ENCODE results near the gene PPP2R2B.

The PPP2R2B gene

DNA sequence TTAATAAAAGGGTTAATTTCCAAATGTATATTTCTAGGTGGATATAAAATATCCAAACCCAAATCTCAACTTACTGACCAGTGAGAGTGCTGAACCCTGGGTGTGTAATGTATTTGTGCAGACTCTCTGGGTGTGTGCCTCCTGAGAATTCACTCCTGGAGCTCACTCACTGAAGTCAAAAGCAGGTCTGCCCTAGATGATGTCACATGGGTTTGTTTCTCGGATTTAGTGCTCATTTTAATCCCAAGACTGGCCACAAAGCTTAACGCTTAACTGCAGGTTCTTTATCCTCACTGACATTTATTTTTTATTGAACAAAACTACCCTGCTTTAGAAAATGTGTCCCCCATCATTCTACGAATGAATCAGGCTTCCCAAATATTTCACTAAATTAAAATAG, 179.4 kb downstream of the PPP2R2B start:
- no peak for DNase-seq (ENCODE audit: low read depth)

DNA sequence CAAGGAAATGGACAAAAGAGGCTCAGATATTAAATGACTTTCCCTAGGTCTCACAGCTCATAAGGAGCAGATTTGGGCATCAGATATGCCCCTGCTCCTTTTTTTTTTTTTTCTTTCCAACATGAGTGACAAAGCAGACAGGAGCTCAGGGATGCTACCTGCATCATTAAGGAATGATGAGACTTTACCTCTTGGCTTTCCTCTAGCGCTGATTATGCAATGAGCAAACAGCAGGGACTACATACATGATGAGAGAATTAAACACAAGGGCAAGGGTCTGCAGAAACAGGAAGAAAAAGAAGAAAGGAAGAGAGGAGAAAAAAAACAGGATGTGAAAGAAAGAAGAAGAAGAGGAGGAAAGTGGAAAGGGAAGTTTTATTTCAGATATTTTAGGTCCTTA, 179.9 kb downstream of the PPP2R2B start:
- DNase-seq (ENCODE audit: low read depth) = no peak

DNA sequence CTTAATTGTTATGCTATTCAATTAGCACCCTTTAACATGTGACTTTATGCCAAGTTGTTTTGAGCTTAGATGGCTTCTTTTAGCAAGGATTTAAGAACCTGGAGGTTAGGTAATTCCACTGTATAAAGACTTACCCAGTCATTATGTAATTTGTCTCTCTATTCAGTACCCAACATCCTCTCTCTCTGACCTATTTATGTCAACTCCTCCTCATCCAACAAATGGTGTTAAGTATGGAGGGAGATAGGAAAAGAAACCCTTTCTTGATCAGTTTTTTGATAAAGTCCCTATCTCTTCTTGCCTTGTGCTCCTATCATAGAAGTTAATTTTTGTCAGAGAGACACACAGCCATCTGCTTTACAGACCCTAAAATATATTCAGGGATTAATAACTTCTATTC, 181.3 kb downstream of the PPP2R2B start:
- DNase-seq (ENCODE audit: low read depth) = no peak

DNA sequence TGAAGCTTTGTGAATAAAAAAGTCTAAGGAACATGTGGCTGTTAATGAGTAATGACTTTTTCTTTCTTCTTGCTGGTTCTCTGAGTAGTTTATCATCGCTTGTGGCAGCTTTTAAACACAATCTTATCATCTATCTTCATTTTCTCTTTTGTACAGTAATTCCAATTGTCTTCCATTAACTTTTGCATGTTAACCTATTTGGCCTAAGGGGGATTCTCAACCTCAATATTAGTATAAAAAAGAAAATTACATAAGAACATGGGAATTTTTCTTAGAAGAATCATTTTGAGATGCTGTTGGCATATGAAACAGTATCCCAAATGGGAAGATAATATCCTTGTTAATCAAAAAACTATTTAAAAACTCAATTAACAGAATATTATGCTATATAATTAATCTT, 182.9 kb downstream of the PPP2R2B start:
- DNase-seq (ENCODE audit: low read depth) = no peak

DNA sequence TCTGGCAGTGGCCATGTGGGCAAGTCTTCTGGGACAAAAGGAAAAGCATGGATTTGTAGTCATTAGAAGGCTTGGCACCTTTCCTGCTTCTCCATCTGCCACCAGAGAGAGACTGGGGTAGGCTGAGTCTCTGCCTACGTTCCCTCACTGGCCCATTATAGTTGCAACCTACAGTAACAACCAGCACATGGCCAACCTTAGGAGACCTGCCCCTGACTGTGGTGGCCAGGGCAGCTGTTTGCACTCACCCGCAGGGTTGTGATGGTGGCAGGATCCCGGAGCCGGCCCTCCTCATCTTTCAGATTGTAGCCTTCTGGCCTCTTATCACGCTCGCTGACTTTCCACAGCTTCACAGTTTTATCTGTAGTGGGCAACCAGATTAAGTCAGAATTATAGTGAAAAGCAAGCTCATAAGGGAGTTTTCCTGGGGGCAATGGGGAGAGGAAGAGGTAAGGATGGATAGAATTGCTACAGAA, 187.6 kb downstream of the PPP2R2B start:
- no peak for DNase-seq (ENCODE audit: low read depth)

DNA sequence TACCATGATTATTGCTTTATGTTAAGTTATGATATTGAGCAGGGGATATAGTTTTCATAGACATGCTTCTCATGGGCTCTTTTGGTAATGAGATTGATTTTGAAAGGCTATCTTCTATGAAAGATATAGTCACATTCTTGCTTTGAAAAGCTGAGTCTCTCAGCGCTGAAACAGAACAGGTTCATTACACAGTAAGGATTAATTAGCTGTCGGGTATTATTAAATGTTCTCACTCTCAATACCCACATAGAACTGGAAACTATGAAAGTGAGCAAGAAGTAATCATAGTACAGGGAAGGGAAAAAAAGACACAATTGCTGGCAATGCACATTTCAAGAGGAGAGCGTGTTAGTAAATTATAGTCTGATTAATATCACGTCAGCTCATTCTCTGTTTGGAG, 190.9 kb downstream of the PPP2R2B start:
- no peak for DNase-seq (ENCODE audit: low read depth)

DNA sequence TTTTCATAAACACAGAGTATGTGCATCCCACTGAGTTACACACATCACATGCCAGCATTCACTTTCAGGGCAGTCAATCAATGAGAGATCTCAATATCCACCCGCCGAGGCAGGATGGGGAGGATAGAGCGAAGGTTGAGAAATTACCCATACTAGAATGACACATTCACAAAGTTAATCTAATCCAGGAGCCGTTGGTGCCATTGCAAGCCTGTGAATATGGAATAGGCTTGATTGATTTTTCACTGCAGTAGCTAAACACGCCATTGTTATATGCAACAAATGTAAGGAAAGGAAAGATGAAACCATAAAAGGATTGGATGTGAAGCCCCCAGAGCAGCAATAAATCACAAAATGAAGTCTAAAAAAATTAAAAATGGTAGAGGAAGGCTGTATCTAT, 194.7 kb downstream of the PPP2R2B start:
- no peak for DNase-seq (ENCODE audit: low read depth)

DNA sequence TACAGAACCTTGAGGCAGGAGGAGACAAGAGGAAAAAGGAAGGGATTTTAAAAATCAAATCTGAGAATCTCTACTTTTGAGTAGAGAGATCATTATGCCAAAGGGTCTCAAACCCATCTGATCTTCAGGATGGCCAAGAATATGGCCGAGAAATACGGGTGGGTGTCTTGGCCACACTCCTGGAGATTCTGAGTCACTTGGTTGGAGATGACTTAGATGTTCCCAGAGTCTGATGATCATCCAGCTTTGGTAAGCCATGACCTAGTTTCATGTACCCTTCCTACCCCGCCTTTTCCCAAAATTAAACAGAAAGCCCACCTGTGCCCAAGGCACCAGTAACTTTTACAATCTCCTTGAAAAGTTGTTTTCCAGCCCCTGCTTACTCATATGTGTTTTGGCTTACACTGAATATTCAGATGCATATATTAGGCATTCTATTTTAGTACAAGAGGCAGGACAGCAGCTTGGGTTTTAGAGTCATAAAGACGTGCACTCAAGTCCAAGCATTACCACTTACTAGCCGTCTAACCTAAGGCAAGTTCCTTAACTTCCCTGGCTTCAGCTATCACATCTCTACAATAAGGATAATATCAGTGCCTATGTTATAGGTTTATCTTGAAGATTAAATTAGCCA, 195.5 kb downstream of the PPP2R2B start:
- no peak for DNase-seq (ENCODE audit: low read depth)

DNA sequence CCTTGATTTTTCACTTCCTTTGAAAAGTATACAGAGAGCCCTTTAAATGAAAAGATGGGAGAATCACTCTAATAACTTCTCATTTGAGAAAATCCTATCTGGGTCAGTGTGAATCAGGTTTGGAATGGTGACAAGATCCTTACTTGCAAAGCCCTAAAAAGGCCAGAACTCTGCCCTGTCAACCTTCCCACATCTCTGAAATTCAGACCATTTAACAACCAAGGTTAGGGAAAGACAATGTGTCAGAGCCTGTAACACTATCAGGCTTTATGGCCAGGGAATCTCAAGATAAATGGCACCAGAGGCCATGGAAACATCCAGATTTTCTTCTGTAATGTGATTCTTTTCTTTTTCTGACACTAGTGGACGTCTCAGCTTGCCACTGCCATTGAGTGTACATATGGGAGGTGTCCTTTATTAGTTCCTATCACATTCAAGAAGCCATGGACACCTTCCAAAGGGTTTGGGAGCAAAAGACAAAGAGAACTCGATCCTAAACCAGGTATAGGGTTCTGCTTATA, 196.9 kb downstream of the PPP2R2B start:
- DNase-seq (ENCODE audit: low read depth) = no peak

DNA sequence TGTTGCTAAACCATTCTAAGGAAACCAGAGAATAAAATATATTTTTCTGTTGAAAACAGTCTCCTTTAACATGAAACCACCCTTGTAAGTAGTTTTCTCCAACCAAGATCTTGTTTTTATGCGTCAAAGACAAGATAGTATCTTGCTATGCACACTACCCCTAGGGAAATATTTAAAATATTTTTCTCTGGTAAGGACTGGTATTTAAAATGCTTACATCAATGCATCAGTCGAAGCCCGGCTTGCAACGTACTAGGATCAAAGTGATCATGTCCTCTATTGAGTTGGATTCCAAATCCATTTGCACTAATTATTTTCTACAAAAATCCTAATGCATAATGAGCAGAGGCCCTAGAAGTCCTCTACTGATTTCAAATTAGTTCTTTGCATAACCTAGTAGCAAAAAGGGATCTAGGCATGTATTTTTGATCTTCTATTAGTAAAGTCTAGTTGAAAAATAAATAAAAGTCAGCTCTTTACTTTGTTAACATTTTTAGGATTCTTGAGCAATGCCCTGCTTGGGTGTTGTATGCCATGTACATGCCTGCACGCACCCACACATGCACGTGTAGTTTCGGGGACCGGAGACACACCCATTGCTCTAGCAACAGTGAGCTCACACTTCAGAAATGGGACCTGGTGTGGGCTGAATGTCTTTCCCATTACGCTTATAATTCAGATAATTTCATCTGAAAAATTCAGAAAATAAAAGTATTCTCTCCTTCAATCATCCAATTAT, 197.5 kb downstream of the PPP2R2B start:
- DNase-seq (ENCODE audit: low read depth) = no peak

DNA sequence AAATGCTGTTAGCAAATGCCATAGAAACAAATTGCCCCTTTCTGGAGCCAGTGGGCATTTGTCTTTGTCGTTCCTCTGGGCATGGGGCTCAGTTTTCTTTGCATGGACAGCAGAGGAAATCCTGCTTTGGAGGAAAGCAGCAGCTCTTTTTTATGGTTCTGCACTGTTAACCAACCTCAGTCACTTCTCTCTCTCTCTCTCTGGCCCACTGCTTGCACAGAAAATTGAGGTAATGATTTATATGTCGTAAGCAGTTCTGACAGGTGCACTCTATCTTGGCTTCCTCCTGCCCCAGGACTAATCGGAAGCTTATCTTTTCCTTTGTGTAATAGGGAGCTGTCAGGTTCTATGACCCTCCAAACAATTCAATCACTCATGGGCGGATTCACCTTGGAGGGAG, 202.9 kb downstream of the PPP2R2B start:
- DNase-seq (ENCODE audit: low read depth) = no peak

DNA sequence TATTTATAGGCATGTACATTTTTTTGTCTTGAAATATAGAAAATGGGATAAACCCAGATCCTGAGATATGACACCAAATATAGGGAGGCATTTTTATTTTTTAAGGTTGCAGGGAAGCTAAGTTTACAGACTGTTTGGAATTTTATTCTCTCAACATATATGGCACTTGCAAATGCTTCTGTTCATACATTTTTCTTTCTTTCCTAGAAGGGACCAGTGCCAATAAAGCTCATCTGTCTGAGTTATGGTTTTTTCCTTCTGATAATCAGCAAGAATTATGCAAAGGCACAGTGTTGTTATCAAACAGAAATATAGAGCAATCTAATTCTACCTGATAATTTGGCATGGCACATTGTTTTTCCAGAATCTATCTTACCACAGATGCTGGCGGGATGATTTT, 205.7 kb downstream of the PPP2R2B start:
- no peak for DNase-seq (ENCODE audit: low read depth)

DNA sequence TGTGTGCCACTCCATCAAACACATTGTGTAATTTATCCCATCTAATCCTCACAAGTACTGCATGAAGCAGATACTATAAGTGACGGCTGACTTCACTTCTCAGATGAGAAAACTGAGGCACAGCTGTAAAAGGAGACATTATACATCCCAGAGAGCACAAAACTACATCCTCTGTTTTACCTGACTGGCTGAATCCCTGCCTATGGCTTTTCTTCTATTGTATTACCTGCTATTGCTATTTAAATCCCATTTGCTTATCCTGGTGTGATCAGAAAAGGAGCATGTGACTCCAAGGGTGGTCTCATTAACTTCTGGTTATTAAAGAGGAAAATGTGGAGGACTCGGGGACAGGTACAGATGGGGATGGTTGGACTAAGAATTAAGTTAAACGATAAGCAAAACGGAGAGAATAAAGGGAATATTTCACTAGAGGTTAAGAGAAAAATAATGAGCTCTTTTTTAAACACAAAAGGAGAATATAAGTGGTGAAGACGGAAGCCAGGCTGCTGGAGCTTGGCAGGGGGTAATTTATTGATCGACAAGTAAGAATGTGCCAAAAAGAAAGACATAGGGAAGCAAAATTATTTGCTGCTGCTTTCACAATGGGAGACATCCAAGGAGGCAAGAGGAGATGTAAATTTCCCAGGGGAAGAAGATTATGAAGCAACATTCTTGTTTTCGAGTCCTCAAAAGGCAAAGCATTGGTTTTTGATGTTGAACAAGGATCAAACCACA, 206.8 kb downstream of the PPP2R2B start:
- no peak for DNase-seq (ENCODE audit: low read depth)

DNA sequence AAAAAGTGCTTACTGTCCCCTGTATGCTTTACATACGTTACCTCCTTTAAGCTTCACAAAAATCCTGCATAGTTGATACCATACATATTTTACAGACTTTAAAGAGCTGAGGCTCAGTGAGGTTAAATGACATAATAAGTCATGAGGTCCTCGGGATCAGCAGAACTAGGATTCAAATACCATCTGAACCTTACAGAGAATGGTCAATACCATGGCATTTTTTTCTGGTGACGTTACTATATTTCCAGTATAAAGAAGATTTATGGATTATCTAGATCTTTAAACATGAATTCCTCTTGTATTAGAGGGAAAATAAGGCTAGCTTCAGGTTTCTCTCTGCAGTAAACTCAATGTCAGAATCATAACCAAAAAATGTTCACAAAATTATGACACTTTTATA, 208.9 kb downstream of the PPP2R2B start:
- no peak for DNase-seq (ENCODE audit: low read depth)

DNA sequence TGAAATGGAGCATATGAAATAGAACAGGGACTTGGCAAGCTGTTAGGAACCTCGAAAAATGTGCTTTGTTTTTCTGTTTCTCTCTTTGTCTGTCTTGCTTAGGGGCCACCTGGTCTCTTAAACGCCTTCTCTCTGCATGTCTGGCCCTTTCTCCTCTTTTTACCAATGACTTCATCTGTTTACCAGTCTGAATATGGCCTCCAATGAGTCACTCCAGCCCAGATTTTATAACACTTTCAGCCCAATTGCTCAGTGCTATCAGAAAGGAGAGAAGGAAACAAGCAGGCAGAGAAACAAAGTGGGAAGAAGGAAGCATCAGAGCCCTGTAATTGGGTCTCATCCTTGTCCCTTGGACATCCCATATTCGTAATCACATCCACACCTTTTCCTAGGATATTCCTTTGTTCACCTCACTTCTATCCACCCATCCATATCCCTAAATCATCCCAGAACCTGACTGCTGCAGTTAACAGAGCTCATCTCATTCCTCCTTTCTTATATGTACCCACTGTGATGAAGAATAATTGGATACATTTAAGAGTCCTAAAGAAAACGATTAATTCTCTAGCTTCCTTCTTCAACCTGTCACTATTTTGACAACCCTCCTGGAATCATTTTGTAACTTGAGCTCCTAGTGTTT, 210.8 kb downstream of the PPP2R2B start:
- DNase-seq (ENCODE audit: low read depth) = no peak

DNA sequence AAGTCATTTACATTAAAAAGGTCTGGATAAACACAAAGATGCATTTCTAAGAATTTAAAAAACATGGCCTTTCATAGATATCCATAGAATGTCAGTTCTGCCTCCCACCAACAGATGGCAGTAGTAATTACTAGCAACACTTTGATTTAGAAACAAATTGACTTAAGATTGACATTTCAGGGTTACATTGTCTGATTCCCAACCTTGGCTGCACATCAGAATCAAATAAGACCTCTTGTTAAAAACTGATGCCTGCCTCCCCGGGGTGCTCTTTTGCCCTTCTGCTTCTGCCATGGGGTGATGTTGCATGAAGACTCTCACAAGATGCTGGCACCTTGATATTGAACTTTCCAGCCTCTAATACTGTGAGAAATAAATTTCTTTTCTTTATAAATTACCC, 216.3 kb downstream of the PPP2R2B start:
- DNase-seq (ENCODE audit: low read depth) = no peak

DNA sequence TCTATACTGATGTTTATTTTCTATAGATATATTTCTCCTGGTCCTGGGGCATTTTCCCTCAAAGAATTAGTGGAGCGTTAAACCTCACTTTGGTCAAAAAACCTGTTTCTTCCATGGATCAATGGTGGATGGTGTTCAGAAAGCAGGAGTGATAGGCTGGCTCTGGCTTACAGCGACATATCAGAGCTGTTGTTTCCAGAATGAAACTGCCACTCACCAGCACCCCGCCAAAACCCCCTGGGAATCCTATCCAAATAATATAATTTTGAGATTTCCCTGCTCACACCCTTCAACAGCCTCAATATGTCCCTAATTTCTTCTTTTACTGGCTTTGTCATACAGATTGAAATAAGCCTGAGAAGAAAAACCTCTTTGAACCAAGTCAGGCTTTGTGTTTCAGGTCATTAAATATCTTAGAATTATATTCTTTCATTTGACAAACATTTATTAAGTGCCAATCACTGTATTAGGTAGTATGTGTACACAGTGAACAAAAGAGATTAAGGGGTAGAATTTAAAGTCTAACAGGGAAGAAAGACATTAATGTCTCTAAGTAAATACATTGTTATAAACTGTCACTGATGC, 218.1 kb downstream of the PPP2R2B start:
- no peak for DNase-seq (ENCODE audit: low read depth)

DNA sequence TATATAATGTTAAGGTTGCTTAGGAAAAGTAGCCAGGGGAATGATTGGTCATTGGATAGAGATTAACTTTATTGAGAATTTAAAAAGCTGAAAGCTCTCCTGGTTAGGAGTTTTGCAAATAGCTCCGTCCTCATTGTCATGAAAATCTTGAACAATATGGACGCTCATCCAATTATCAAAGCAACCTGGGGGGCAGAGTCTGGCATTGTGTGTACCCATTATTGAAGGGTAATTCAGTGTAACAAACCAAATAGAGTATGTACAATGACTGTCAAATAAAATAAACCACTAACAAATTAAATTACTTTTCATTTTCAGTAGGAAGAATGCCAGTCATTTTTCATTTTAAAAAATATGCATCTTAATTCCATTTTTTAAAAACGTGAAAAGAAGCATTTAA, 218.6 kb downstream of the PPP2R2B start:
- no peak for DNase-seq (ENCODE audit: low read depth)

DNA sequence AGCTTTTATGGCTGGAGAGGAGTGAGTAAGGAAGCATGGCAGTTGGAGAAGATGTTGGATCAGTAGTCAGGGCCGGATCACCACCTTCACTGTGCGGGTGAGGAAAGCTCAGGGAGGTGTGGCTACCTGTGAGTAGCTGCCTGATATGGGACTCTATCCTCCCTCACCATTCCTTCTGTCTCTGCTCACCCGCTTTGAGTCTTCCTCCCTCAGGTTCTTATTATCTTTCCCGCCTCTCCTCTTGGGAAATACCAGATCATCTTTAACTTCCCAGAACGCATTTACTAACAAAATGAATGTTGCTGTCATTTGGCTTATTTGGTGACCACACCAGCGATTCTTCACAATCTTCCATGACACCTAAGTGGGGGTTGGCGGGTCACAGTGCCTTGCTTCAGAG, 221.9 kb downstream of the PPP2R2B start:
- no peak for DNase-seq (ENCODE audit: low read depth)

DNA sequence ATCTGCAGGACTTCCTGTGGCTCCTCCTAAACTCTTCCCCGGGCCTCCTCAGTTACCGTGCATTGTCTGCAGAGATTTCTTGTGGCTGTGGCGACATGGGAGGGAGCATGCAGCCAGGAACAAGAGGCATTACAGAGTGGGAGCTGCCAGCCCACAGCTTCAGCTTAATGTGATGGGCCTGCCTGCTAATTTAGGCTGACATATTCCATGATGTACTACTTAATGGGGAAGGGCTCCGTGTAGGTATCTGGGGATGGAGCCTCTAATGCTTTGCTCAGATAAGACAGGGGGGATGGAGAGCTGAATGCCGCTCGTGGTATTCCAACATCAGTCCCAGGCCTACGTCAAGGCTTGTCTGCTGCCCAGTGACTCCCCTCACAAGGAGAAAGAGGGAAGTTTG, 225.0 kb downstream of the PPP2R2B start:
- DNase-seq (ENCODE audit: low read depth) = no peak

DNA sequence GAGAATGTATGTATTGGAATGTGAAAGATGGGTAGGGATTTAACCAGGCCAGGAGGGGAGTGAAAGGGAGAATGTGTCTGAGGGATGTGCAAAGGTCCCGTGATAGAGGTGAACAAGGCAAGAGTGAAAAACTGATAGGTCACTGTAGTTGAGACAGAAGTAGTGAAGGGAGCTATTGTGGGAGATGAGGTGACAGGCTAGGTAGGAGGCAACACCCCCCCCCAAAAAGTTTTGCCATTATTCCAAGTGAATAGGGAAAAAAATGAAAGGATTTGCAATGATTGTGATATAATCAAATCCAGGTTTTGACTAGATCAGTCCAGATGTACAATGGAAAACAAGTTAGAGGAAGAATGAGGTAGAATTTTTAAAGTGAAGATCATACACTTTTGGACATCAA, 226.0 kb downstream of the PPP2R2B start:
- DNase-seq (ENCODE audit: low read depth) = no peak

DNA sequence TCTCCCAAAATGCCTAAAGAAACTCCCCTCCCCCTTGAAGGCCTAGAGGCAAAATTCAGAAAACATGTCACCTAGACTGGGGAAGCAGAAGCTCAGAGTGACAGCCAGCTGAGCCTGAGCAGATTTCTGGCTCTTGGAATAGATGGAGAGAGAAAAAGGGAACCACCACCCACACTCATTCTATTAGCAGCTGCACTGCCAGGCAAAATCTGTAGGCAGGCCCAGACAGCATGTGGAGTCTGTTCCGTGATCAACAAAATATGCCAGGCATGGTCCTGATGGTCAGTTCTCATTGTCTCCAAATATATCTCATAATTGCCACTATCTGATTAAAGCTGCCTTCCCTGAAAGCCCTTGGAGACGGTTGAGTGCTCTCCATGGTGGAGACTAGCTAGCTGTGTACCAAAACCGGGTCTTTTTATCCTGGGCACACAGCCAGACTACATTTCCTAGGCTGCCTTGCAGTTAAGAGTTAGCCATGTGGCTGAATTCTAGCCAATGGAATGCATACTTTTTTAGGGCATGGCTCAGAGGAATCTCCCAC, 230.8 kb downstream of the PPP2R2B start:
- DNase-seq (ENCODE audit: low read depth) = no peak
